Transverse colon (tissue), 4 donors: ENCODE measurements around the gene LIX1L.

Experiments used
- CTCF ChIP-seq, 5 experiments: fragments of 200-600 bp in 3 of 5; fragments of 450-650 bp in 2 of 5; sonication (generic) in 3 of 5; IDR thresholded peaks; 1 replicate in 2 of 5; 2 replicates in 3 of 5; pipeline ENCODE4 v1.5.1; 2016 to 2017; ENCODE audit warnings: antibody characterized with exemption in 5 of 5, inconsistent platforms in 3 of 5, mild to moderate bottlenecking in 2 of 5, moderate library complexity in 1 of 5
- EP300 ChIP-seq: sonication (generic); formaldehyde crosslinking; IDR thresholded peaks from one replicate; pipeline ENCODE4 v1.6.1; 2017; ENCODE audit warnings: antibody characterized with exemption, low read depth
- POLR2A ChIP-seq: fragments of 450-650 bp; IDR thresholded peaks from one replicate; pipeline ENCODE4 v1.6.1; 2016; ENCODE audit warnings: antibody characterized with exemption, mild to moderate bottlenecking, moderate library complexity
- POLR2AphosphoS5 ChIP-seq, 3 donors: sonication (generic); formaldehyde crosslinking; IDR thresholded peaks; one replicate each; pipeline ENCODE4 v1.6.1; 2016; ENCODE audit warnings: antibody characterized with exemption in 3 of 3

GRCh38 chr1:145965119-145965744, 7.4 kb upstream of the LIX1L start:
- no peak for TF ChIP-seq EP300
- TF ChIP-seq CTCF (IDR thresholded peaks at IDR 0.05) = no peak
- TF ChIP-seq POLR2A = no peak
- TF ChIP-seq POLR2AphosphoS5 (IDR thresholded peaks at IDR 0.05) = no peak
